HAP-1 (cell line): ENCODE data around the gene KCNN1.

Source experiments
- DNase-seq, 2 experiments: peaks; one replicate each; pipeline ENCODE4 v3.0.0-alpha.2; 2016 to 2020; ENCODE audit warnings: low spot score in 2 of 2
- H3K27me3 ChIP-seq: fragments of 250-450 bp; sonication (Bioruptor Pico); 2 replicates; pipeline ENCODE4 v1.5.1; 2020; ENCODE audit warnings: low read depth, mild to moderate bottlenecking, moderate library complexity
- H3K36me3 ChIP-seq: fragments of 250-450 bp; sonication (Bioruptor Pico); replicated peaks from 2 replicates; pipeline ENCODE4 v1.5.1; 2020; ENCODE audit warnings: mild to moderate bottlenecking
- H3K4me1 ChIP-seq: fragments of 250-450 bp; sonication (Bioruptor Pico); 2 replicates; pipeline ENCODE4 v1.5.1; 2020; ENCODE audit warnings: mild to moderate bottlenecking
- H3K4me3 ChIP-seq: fragments of 250-450 bp; sonication (Bioruptor Pico); 2 replicates; pipeline ENCODE4 v1.5.1; 2020; ENCODE audit warnings: mild to moderate bottlenecking, moderate library complexity
- H3K9me3 ChIP-seq: fragments of 250-450 bp; sonication (Bioruptor Pico); 2 replicates; pipeline ENCODE4 v1.5.1; 2020; ENCODE audit warnings: mild to moderate bottlenecking, moderate library complexity
- in situ Hi-C: fragments of 300-500 bp; cut with MboI; formaldehyde crosslinking; loops from 3 replicates; pipeline ENCODE4 v1.14.3; 2020; ENCODE audit warnings: low sequenced_read_pairs, inconsistent platforms, mixed read lengths

Gene KCNN1

GRCh38 chr19:17988161-17988560 is 21.3 kb downstream of the KCNN1 start:
- no peaks in the 10 kb centered on the region for H3K4me1 ChIP-seq
- H3K9me3 ChIP-seq: no peaks in the 10 kb centered on the region
- no peaks in the 10 kb centered on the region for H3K27me3 ChIP-seq
- H3K36me3 ChIP-seq: no peaks in the 10 kb centered on the region; the same call in 1 of the 2 replicates
- no peak for DNase-seq
- in situ Hi-C loops: loop anchor here (5.0 kb wide), 1 partner anchor 121 kb away; no protein-coding TSS in a partner anchor
- H3K4me3 ChIP-seq: no peak overlapping the region

GRCh38 chr19:17989425-17990094 is 22.7 kb downstream of the KCNN1 start:
- in situ Hi-C loops: loop anchor here (5.0 to 10.0 kb wide), 2 partner anchors 45 to 122 kb away; no protein-coding TSS in a partner anchor
- Histone ChIP-seq H3K4me1 (no peaks in the 10 kb centered on the region), H3K9me3 (no peaks in the 10 kb centered on the region), H3K4me3 (no peak overlapping the region), H3K27me3 (no peaks in the 10 kb centered on the region), H3K36me3 (no peaks in the 10 kb centered on the region; the same call in 1 of the 2 replicates)
- DNase-seq: no peak

DNA sequence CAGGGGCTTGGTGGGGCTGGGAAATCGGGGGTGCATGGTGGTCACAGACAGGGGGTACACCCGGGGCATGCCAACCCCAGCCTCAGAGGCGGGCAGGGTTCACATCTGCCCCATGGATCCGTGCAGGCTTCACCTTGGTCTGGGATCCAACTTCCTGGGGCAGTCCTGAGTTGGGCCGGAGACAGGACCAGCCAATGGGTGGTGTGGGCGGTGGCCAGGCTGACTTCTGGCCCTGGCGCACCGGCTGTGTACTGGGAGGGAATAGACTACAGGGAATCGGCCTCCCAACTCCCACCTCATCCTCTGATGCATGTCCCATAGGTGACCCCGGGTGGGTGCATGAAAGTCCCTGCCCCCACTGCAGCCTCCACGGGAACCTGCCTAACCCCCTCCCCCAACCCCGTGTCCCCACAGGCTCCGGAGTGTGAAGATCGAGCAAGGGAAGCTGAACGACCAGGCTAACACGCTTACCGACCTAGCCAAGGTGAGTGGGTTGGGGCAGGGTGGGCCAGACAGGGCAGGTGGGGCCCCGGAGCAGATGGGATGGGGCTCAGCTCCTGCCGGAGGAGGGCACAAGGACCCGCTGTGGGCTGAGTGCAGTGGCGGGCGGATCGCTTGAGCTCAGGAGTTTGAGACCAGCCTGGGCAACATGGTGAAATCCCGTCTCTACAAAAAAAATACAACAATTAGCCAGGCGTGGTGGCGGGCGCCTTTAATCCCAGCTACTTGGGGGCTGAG is 26.3 kb downstream of the KCNN1 start:
- in situ Hi-C loops: loop anchor here (10.0 kb wide), 1 partner anchor 48 kb away; no protein-coding TSS in a partner anchor
- Histone ChIP-seq H3K4me3 (no peak overlapping the region), H3K36me3 (no peaks in the 10 kb centered on the region; the same call in none of the 2 replicates), H3K27me3 (no peaks in the 10 kb centered on the region), H3K9me3 (no peaks in the 10 kb centered on the region), H3K4me1 (no peaks in the 10 kb centered on the region)
- no peak for DNase-seq

- in situ Hi-C loops: loop anchor here (10.0 kb wide), 1 partner anchor 52 kb away; no protein-coding TSS in a partner anchor
- Histone ChIP-seq H3K4me1 (peaks cover 1% of the 10 kb centered on the region; the same call in 1 of the 2 replicates), H3K27me3 (no peaks in the 10 kb centered on the region), H3K9me3 (no peaks in the 10 kb centered on the region), H3K36me3 (no peaks in the 10 kb centered on the region; the same call in 1 of the 2 replicates), H3K4me3 (no peak overlapping the region)
- DNase-seq: peak; percentile 67 to 91
Observed at GRCh38 chr19:17996826-17997316, 30.0 kb downstream of the KCNN1 start.

DNA sequence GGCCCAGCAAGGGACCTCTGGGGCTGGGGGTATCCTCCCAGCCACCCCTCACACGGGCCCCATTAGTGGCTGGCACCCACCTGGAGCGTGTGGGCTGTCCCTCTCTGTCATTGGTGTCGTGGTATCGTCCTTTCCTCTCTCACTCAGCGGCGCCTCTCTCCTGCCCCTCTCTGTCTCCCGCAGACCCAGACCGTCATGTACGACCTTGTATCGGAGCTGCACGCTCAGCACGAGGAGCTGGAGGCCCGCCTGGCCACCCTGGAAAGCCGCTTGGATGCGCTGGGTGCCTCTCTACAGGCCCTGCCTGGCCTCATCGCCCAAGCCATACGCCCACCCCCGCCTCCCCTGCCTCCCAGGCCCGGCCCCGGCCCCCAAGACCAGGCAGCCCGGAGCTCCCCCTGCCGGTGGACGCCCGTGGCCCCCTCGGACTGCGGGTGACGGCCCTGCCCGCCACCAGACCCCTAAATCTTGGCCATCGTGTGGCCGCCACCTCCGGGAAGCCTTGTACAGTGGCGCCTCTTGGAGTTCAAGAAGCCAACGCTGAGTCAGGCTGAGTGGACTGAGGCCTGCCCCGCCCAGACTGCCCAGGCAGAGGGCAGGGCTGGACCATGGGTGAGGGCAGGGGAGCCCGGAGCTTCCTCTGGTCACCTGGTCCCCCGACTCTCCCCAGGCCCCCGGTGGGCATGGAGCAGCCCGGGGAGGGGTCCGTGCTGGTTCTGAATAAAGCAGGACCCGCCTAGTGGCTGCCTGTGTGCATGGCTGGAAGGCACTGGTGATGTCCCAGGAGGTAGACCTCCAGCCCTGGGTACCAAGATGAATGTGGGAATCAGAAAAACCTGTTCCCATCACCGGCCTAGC is 31.3 kb downstream of the KCNN1 start:
- Histone ChIP-seq H3K36me3 (no peaks in the 10 kb centered on the region; the same call in 1 of the 2 replicates), H3K4me3 (no peak overlapping the region), H3K4me1 (peaks cover 6% of the 10 kb centered on the region; the same call in 1 of the 2 replicates), H3K9me3 (no peaks in the 10 kb centered on the region), H3K27me3 (no peaks in the 10 kb centered on the region)
- in situ Hi-C loops: loop anchor here (10.0 kb wide), 1 partner anchor 53 kb away; no protein-coding TSS in a partner anchor
- DNase-seq: no peak

GRCh38 chr19:17998827-17999150 is 31.9 kb downstream of the KCNN1 start:
- in situ Hi-C loops: loop anchor here (10.0 kb wide), 1 partner anchor 54 kb away; no protein-coding TSS in a partner anchor
- peaks cover 6% of the 10 kb centered on the region; the same call in 1 of the 2 replicates for H3K4me1 ChIP-seq
- no peaks in the 10 kb centered on the region for H3K27me3 ChIP-seq
- no peaks in the 10 kb centered on the region; the same call in 1 of the 2 replicates for H3K36me3 ChIP-seq
- no peak overlapping the region for H3K4me3 ChIP-seq
- H3K9me3 ChIP-seq: no peaks in the 10 kb centered on the region
- no peak for DNase-seq

GRCh38 chr19:17999684-18000479 is 33.0 kb downstream of the KCNN1 start:
- Histone ChIP-seq H3K36me3 (no peaks in the 10 kb centered on the region; the same call in 1 of the 2 replicates), H3K27me3 (no peaks in the 10 kb centered on the region), H3K9me3 (no peaks in the 10 kb centered on the region), H3K4me1 (peaks cover 6% of the 10 kb centered on the region; the same call in 1 of the 2 replicates), H3K4me3 (no peak overlapping the region)
- no peak for DNase-seq
- in situ Hi-C loops: loop anchor here (5.0 to 10.0 kb wide), 2 partner anchors 55 to 62 kb away; no protein-coding TSS in a partner anchor

DNA sequence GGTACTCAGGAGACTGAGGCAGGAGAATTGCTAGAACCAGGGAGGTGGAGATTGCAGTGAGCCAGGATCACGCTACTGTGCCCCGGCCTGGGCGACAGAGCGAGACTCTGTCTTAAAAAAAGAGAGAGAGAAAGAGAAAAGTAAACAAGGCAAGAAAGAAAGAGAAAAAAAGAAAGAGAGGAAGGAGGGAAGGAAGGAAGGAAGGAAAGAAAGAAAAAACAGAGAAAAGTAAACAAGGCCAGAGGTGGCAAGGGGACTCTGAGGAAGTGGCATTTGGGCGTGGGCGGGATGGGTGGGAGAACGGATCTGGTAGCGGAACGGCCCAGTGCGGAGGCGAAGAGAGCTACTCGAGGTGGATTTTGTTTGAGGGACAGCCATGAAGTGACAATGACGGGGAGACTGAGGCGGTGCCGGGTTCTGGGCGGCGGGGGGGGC is 33.6 kb downstream of the KCNN1 start:
- Histone ChIP-seq H3K4me3 (no peak overlapping the region), H3K4me1 (peaks cover 6% of the 10 kb centered on the region; the same call in 1 of the 2 replicates), H3K27me3 (no peaks in the 10 kb centered on the region), H3K36me3 (no peaks in the 10 kb centered on the region; the same call in 1 of the 2 replicates), H3K9me3 (no peaks in the 10 kb centered on the region)
- in situ Hi-C loops: loop anchor here (5.0 kb wide), 1 partner anchor 62 kb away; no protein-coding TSS in a partner anchor
- no peak for DNase-seq

GRCh38 chr19:18000915-18001776 is 34.2 kb downstream of the KCNN1 start:
- Histone ChIP-seq H3K9me3 (no peaks in the 10 kb centered on the region), H3K4me1 (peaks cover 6% of the 10 kb centered on the region; the same call in 1 of the 2 replicates), H3K27me3 (no peaks in the 10 kb centered on the region), H3K36me3 (no peaks in the 10 kb centered on the region), H3K4me3 (peak overlapping the region; percentile 54)
- DNase-seq: peak; percentile 34 to 86
- in situ Hi-C loops: loop anchor here (5.0 kb wide), 1 partner anchor 61 kb away; no protein-coding TSS in a partner anchor

- DNase-seq: peak in 1 of 2 experiments; percentile 53
- Histone ChIP-seq H3K9me3 (no peaks in the 10 kb centered on the region; the same call in 1 of the 2 replicates), H3K27me3 (no peaks in the 10 kb centered on the region), H3K36me3 (no peaks in the 10 kb centered on the region), H3K4me1 (peaks cover 6% of the 10 kb centered on the region; the same call in 1 of the 2 replicates), H3K4me3 (peak overlapping the region; percentile 54)
- in situ Hi-C loops: loop anchor here (5.0 kb wide), 1 partner anchor 60 kb away; no protein-coding TSS in a partner anchor
Observed at GRCh38 chr19:18001777-18002345, 35.0 kb downstream of the KCNN1 start.

DNA sequence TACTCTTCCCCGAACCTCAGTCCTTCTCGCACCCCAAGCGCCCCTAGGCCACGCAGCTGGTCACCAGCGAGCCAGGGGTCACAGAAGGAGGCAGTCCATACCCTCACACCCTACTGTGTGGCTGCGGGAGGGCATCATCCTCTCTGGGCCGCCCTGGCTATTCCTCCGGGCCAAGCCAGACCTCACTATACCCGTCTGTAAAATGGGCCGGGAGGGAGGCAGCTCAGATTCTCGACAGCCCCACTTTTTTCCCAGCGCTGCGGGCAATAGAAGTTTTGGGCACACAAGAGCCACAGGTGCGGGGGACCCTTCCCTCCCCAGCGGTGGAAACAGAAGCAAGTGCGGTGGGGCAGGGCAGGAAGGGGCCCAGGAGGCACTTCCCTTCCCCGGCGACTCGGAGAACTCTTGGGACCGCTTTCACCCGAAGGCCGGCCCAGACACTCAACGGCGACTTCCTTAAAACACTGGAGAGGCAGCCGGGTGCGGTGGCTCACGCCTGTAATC is 35.5 kb downstream of the KCNN1 start:
- Histone ChIP-seq H3K4me1 (peaks cover 6% of the 10 kb centered on the region; the same call in 1 of the 2 replicates), H3K36me3 (peaks cover under 1% of the 10 kb centered on the region; the same call in 1 of the 2 replicates), H3K9me3 (no peaks in the 10 kb centered on the region; the same call in 1 of the 2 replicates), H3K4me3 (peak overlapping the region; percentile 54), H3K27me3 (no peaks in the 10 kb centered on the region)
- no peak for DNase-seq
- in situ Hi-C loops: loop anchor here (5.0 kb wide), 1 partner anchor 60 kb away; no protein-coding TSS in a partner anchor
